ENCODE results near the gene AOPEP.

DNA sequence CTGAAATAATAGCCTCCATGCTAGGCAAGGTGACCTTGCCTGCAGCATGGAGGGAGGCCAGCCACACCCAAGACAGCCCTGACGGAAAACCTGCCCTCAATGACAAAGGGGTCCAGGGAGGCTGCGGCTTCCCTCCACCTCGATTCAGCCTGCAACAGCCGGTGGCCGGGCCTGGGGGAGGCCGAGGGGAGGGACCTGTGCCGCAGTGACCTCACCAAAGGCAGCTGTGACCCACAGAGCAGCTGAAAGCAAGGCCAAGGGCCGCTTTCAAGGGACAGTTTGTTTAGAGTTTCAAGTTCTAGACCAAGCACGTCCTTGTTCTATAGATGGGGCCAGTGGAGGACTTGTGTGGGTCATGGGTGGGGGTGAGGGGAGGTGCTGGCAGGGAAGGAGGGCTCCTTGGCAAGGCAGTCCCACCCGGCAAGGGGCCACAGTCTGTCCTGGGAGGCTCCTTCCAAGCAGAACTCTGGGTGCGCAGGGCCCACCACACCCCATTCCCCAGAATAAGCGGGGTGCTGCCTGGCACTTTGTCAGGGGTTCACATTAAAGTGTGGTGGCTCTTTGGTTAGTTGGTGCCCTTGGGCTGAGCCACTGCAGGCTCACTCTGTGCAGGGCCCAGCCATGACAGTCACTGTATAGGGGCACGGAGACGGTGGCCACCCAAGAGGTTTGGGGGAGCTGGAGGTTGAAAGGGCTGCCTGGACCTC, 364.5 kb downstream of the AOPEP start:
- TF ChIP-seq, protein P1, sequence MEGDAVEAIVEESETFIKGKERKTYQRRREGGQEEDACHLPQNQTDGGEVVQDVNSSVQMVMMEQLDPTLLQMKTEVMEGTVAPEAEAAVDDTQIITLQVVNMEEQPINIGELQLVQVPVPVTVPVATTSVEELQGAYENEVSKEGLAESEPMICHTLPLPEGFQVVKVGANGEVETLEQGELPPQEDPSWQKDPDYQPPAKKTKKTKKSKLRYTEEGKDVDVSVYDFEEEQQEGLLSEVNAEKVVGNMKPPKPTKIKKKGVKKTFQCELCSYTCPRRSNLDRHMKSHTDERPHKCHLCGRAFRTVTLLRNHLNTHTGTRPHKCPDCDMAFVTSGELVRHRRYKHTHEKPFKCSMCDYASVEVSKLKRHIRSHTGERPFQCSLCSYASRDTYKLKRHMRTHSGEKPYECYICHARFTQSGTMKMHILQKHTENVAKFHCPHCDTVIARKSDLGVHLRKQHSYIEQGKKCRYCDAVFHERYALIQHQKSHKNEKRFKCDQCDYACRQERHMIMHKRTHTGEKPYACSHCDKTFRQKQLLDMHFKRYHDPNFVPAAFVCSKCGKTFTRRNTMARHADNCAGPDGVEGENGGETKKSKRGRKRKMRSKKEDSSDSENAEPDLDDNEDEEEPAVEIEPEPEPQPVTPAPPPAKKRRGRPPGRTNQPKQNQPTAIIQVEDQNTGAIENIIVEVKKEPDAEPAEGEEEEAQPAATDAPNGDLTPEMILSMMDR (IDR thresholded peaks at IDR 0.05), result no peak
- TF ChIP-seq SIN3A (IDR thresholded peaks at IDR 0.05; ENCODE audit: borderline replicate concordance, insufficient read depth, low read depth, low read length), result no peak; the same call in 1 of the 2 replicates
- TF ChIP-seq, protein P2, sequence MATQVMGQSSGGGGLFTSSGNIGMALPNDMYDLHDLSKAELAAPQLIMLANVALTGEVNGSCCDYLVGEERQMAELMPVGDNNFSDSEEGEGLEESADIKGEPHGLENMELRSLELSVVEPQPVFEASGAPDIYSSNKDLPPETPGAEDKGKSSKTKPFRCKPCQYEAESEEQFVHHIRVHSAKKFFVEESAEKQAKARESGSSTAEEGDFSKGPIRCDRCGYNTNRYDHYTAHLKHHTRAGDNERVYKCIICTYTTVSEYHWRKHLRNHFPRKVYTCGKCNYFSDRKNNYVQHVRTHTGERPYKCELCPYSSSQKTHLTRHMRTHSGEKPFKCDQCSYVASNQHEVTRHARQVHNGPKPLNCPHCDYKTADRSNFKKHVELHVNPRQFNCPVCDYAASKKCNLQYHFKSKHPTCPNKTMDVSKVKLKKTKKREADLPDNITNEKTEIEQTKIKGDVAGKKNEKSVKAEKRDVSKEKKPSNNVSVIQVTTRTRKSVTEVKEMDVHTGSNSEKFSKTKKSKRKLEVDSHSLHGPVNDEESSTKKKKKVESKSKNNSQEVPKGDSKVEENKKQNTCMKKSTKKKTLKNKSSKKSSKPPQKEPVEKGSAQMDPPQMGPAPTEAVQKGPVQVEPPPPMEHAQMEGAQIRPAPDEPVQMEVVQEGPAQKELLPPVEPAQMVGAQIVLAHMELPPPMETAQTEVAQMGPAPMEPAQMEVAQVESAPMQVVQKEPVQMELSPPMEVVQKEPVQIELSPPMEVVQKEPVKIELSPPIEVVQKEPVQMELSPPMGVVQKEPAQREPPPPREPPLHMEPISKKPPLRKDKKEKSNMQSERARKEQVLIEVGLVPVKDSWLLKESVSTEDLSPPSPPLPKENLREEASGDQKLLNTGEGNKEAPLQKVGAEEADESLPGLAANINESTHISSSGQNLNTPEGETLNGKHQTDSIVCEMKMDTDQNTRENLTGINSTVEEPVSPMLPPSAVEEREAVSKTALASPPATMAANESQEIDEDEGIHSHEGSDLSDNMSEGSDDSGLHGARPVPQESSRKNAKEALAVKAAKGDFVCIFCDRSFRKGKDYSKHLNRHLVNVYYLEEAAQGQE (IDR thresholded peaks at IDR 0.05; ENCODE audit: insufficient read depth in 1 of 2, low read depth in 2 of 2, low read length in 1 of 2), result no peak
- TF ChIP-seq POLR2AphosphoS5 (IDR thresholded peaks at IDR 0.05; ENCODE audit: low read depth, low read length), result no peak
- no peak for TF ChIP-seq TCF7L2 (IDR thresholded peaks at IDR 0.05; ENCODE audit: low read depth, low read length)

Data from Panc1 (cell line).